ENCODE data around the gene FERMT1. TPM values are rescaled to one million over a fixed set of nuclear protein-coding genes. Genes with fewer than 3 reads are reported as not detected.

FERMT1 gene
- total and polyA plus RNA-seq, 2 donors (not counting 1 experiment from before 2014, with no cell fraction given), result not detected

DNA sequence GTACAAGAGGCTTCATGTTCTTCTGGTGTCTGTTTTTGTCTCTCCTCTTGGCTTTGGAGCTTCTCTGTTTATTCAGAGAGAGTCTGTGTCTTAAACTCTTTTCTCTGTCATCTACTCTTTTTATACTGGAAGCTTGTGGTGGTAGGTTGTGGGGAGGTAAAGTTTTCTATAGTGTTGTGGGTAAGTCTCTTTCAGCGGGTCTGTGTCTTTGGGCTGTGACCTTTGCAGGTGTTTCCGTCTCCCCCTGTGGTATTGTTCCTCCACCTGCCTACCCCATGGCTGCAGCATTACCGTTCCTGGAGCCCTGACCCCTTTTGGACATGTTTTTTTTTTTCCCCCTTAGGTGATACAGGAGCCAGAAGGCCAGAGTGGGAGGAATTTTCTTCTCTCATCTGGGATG is 37.9 kb upstream of the FERMT1 start:
- Histone ChIP-seq H3K4me2 (replicated peaks; ENCODE audit: low read depth, low read length, poor library complexity, severe bottlenecking) (no peak overlapping the region), H3K9me3 (ENCODE audit: control extremely low read depth in 1 of 3, control insufficient read depth in 2 of 3, insufficient read depth in 1 of 3, low read length in 2 of 3) (peaks cover 1 to 9% (median 8%) of the 10 kb centered on the region in 3 donors), H3K27me3 (replicated peaks in 1 of 4; ENCODE audit: control extremely low read depth in 1 of 4, control insufficient read depth in 3 of 4, insufficient read depth in 4 of 4, low read length in 3 of 4) (peaks cover 0 to 5% (median 0%) of the 10 kb centered on the region in 4 experiments), H3K4me1 (ENCODE audit: control insufficient read depth in 2 of 2, insufficient read depth in 2 of 2, low read length in 2 of 2) (no peaks in the 10 kb centered on the region), H3K36me3 (replicated peaks in 1 of 2; ENCODE audit: control extremely low read depth in 1 of 2, control insufficient read depth in 1 of 2, extremely low read depth in 1 of 2, insufficient read depth in 2 of 2, low read length in 1 of 2) (no peaks in the 10 kb centered on the region), H3K4me3 (ENCODE audit: control extremely low read depth in 1 of 5, extremely low read depth in 1 of 5, insufficient read depth in 1 of 5, low read depth in 2 of 5, low read length in 4 of 5) (no peak overlapping the region), H3K9ac (ENCODE audit: low read length) (no peak overlapping the region), H3K79me2 (ENCODE audit: control insufficient read depth, insufficient read depth, low read length) (no peaks in the 10 kb centered on the region), H2AFZ (ENCODE audit: insufficient read depth, low read depth, low read length, poor library complexity, severe bottlenecking) (no peak overlapping the region), H4K20me1 (ENCODE audit: control insufficient read depth, insufficient read depth, low read length, poor library complexity, severe bottlenecking) (no peaks in the 10 kb centered on the region), H3K27ac (ENCODE audit: low read length in 2 of 2) (no peak overlapping the region)
- H3K9me3 Mint-ChIP-seq (ENCODE audit: insufficient read depth), result peaks cover 6% of the 10 kb centered on the region
- no peak overlapping the region for H3K27ac Mint-ChIP-seq
- DNase-seq (no peak), ATAC-seq (ENCODE audit: low read depth) (no peak)
- no peak for TF ChIP-seq EZH2 (IDR thresholded peaks at IDR 0.05; ENCODE audit: borderline replicate concordance, insufficient read depth, low read depth, low read length, poor library complexity, severe bottlenecking)
- TF ChIP-seq, protein P1, sequence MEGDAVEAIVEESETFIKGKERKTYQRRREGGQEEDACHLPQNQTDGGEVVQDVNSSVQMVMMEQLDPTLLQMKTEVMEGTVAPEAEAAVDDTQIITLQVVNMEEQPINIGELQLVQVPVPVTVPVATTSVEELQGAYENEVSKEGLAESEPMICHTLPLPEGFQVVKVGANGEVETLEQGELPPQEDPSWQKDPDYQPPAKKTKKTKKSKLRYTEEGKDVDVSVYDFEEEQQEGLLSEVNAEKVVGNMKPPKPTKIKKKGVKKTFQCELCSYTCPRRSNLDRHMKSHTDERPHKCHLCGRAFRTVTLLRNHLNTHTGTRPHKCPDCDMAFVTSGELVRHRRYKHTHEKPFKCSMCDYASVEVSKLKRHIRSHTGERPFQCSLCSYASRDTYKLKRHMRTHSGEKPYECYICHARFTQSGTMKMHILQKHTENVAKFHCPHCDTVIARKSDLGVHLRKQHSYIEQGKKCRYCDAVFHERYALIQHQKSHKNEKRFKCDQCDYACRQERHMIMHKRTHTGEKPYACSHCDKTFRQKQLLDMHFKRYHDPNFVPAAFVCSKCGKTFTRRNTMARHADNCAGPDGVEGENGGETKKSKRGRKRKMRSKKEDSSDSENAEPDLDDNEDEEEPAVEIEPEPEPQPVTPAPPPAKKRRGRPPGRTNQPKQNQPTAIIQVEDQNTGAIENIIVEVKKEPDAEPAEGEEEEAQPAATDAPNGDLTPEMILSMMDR (IDR thresholded peaks at IDR 0.05), result no peak
- no peak overlapping the region for H3K4me3 Mint-ChIP-seq
- CTCF ChIA-PET, result no interaction called here
- H3K4me1 Mint-ChIP-seq, result no peaks in the 10 kb centered on the region
- intact Hi-C loops (cut with micrococcal nuclease), result no loop called here
- POLR2A ChIA-PET, result no interaction called here
- no CpG with 5 or more reads among the region's 3 CpGs for WGBS (ENCODE audit: insufficient coverage)
- peaks cover 24% of the 10 kb centered on the region for H3K27me3 Mint-ChIP-seq

DNA sequence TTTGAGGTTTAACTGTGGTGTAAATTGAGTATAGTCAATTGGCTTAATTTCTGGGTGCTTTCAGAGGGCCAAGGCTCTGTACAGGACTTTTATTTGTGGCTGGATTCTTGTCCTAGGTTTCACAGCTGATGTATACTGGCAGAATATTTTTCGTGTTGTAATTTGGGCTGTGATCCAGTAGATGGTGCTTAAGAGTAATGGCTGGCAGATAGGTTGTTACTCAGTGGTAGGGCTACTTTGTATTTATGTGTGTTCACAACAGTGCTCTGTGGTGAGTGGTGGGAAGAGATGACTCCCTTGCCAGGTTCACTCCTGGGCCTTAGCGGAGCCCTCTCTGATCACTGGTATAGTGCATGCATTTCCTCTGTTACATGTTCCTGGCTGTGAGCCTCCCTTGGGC is 34.5 kb upstream of the FERMT1 start:
- H3K4me1 Mint-ChIP-seq, result no peaks in the 10 kb centered on the region
- Histone ChIP-seq H3K9me3 (ENCODE audit: control extremely low read depth in 1 of 3, control insufficient read depth in 2 of 3, insufficient read depth in 1 of 3, low read length in 2 of 3) (peaks cover 1 to 11% (median 8%) of the 10 kb centered on the region in 3 donors), H3K4me2 (replicated peaks; ENCODE audit: low read depth, low read length, poor library complexity, severe bottlenecking) (no peak overlapping the region), H3K36me3 (replicated peaks in 1 of 2; ENCODE audit: control extremely low read depth in 1 of 2, control insufficient read depth in 1 of 2, extremely low read depth in 1 of 2, insufficient read depth in 2 of 2, low read length in 1 of 2) (no peaks in the 10 kb centered on the region), H3K9ac (ENCODE audit: low read length) (no peak overlapping the region), H2AFZ (ENCODE audit: insufficient read depth, low read depth, low read length, poor library complexity, severe bottlenecking) (no peak overlapping the region), H3K27ac (ENCODE audit: low read length in 2 of 2) (no peak overlapping the region), H3K79me2 (ENCODE audit: control insufficient read depth, insufficient read depth, low read length) (no peaks in the 10 kb centered on the region), H3K4me3 (ENCODE audit: control extremely low read depth in 1 of 5, extremely low read depth in 1 of 5, insufficient read depth in 1 of 5, low read depth in 2 of 5, low read length in 4 of 5) (no peak overlapping the region), H4K20me1 (ENCODE audit: control insufficient read depth, insufficient read depth, low read length, poor library complexity, severe bottlenecking) (no peaks in the 10 kb centered on the region), H3K4me1 (ENCODE audit: control insufficient read depth in 2 of 2, insufficient read depth in 2 of 2, low read length in 2 of 2) (no peaks in the 10 kb centered on the region), H3K27me3 (replicated peaks in 1 of 4; ENCODE audit: control extremely low read depth in 1 of 4, control insufficient read depth in 3 of 4, insufficient read depth in 4 of 4, low read length in 3 of 4) (peaks cover 0 to 5% (median 0%) of the 10 kb centered on the region in 4 experiments)
- TF ChIP-seq, protein P1 (IDR thresholded peaks at IDR 0.05), result no peak
- TF ChIP-seq EZH2 (IDR thresholded peaks at IDR 0.05; ENCODE audit: borderline replicate concordance, insufficient read depth, low read depth, low read length, poor library complexity, severe bottlenecking), result no peak
- H3K4me3 Mint-ChIP-seq, result no peak overlapping the region
- peaks cover 6% of the 10 kb centered on the region for H3K9me3 Mint-ChIP-seq (ENCODE audit: insufficient read depth)
- WGBS (ENCODE audit: insufficient coverage), result 88% methylated on average over 2 of the region's 2 CpGs
- H3K27ac Mint-ChIP-seq, result no peak overlapping the region
- DNase-seq, result no peak
- ChIA-PET POLR2A (no interaction called here), CTCF (no interaction called here)
- intact Hi-C loops (cut with micrococcal nuclease), result no loop called here
- peaks cover 38% of the 10 kb centered on the region for H3K27me3 Mint-ChIP-seq
- ATAC-seq (ENCODE audit: low read depth), result no peak

Measured in B cell (primary cell).